ENCODE data around the gene LRRC8D. TPM values are rescaled to one million over a fixed set of nuclear protein-coding genes. Genes with fewer than 3 reads are reported as not detected.
A peak's percentile ranks its signal among the peaks of the same experiment; 100 is the strongest.

Gene LRRC8D
- total and polyA plus RNA-seq, 9 of the 15 experiments (the other 6 are each of a cell fraction or from before 2014, with no cell fraction given), result 3.4 to 53.9 (median 15.9) TPM

DNA sequence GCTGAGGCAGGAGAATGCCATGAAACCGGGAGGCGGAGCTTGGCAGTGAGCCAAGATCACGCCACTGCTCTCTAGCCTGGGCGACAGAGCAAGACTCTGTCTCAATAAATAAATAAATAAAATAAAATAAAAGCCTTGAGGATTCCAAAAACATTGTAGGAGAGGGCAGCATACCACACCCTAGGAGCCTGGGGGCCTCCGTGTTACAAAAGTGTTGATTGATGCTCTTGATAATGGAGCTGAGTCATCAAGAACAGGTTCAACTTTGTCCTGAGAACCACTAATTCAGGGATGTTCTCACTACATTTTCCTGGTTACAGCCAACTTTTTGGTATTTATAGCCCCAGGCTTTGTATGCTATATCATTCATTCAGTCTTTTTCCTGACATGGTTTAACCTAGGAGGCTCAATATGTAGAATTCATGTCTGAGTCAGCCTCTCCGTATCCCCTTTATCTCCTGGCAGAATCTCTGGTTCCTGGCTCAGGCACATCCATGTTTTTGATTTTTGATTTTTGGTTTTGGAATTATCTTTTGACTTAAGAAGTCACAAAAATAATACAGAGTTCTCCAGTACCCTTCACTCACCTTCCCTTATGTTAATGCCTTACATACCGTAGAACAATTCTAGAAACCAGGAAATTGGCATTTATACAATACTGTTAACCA, 69.4 kb downstream of the LRRC8D start (continued):
- TF ChIP-seq, protein P1, sequence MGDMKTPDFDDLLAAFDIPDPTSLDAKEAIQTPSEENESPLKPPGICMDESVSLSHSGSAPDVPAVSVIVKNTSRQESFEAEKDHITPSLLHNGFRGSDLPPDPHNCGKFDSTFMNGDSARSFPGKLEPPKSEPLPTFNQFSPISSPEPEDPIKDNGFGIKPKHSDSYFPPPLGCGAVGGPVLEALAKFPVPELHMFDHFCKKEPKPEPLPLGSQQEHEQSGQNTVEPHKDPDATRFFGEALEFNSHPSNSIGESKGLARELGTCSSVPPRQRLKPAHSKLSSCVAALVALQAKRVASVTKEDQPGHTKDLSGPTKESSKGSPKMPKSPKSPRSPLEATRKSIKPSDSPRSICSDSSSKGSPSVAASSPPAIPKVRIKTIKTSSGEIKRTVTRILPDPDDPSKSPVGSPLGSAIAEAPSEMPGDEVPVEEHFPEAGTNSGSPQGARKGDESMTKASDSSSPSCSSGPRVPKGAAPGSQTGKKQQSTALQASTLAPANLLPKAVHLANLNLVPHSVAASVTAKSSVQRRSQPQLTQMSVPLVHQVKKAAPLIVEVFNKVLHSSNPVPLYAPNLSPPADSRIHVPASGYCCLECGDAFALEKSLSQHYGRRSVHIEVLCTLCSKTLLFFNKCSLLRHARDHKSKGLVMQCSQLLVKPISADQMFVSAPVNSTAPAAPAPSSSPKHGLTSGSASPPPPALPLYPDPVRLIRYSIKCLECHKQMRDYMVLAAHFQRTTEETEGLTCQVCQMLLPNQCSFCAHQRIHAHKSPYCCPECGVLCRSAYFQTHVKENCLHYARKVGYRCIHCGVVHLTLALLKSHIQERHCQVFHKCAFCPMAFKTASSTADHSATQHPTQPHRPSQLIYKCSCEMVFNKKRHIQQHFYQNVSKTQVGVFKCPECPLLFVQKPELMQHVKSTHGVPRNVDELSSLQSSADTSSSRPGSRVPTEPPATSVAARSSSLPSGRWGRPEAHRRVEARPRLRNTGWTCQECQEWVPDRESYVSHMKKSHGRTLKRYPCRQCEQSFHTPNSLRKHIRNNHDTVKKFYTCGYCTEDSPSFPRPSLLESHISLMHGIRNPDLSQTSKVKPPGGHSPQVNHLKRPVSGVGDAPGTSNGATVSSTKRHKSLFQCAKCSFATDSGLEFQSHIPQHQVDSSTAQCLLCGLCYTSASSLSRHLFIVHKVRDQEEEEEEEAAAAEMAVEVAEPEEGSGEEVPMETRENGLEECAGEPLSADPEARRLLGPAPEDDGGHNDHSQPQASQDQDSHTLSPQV (IDR thresholded peaks at IDR 0.05), result peak; percentile 92
- TF ChIP-seq ZNF316 (IDR thresholded peaks at IDR 0.05), result peak; percentile 98
- TF ChIP-seq, protein P2, sequence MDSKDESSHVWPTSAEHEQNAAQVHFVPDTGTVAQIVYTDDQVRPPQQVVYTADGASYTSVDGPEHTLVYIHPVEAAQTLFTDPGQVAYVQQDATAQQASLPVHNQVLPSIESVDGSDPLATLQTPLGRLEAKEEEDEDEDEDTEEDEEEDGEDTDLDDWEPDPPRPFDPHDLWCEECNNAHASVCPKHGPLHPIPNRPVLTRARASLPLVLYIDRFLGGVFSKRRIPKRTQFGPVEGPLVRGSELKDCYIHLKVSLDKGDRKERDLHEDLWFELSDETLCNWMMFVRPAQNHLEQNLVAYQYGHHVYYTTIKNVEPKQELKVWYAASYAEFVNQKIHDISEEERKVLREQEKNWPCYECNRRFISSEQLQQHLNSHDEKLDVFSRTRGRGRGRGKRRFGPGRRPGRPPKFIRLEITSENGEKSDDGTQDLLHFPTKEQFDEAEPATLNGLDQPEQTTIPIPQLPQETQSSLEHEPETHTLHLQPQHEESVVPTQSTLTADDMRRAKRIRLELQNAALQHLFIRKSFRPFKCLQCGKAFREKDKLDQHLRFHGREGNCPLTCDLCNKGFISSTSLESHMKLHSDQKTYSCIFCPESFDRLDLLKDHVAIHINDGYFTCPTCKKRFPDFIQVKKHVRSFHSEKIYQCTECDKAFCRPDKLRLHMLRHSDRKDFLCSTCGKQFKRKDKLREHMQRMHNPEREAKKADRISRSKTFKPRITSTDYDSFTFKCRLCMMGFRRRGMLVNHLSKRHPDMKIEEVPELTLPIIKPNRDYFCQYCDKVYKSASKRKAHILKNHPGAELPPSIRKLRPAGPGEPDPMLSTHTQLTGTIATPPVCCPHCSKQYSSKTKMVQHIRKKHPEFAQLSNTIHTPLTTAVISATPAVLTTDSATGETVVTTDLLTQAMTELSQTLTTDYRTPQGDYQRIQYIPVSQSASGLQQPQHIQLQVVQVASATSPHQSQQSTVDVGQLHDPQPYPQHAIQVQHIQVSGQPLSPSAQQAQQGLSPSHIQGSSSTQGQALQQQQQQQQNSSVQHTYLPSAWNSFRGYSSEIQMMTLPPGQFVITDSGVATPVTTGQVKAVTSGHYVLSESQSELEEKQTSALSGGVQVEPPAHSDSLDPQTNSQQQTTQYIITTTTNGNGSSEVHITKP (IDR thresholded peaks at IDR 0.05; ENCODE audit: partially characterized antibody), result peak; percentile 50
- peak; percentile 37 for TF ChIP-seq FOS (IDR thresholded peaks at IDR 0.05; ENCODE audit: extremely low read depth, insufficient read length)
- TF ChIP-seq ZNF263 (CRISPR knock-in tag; IDR thresholded peaks at IDR 0.05; ENCODE audit: borderline replicate concordance), result no peak
- TF ChIP-seq NFIC (IDR thresholded peaks at IDR 0.05), result peak; percentile 100
- TF ChIP-seq, protein P3, sequence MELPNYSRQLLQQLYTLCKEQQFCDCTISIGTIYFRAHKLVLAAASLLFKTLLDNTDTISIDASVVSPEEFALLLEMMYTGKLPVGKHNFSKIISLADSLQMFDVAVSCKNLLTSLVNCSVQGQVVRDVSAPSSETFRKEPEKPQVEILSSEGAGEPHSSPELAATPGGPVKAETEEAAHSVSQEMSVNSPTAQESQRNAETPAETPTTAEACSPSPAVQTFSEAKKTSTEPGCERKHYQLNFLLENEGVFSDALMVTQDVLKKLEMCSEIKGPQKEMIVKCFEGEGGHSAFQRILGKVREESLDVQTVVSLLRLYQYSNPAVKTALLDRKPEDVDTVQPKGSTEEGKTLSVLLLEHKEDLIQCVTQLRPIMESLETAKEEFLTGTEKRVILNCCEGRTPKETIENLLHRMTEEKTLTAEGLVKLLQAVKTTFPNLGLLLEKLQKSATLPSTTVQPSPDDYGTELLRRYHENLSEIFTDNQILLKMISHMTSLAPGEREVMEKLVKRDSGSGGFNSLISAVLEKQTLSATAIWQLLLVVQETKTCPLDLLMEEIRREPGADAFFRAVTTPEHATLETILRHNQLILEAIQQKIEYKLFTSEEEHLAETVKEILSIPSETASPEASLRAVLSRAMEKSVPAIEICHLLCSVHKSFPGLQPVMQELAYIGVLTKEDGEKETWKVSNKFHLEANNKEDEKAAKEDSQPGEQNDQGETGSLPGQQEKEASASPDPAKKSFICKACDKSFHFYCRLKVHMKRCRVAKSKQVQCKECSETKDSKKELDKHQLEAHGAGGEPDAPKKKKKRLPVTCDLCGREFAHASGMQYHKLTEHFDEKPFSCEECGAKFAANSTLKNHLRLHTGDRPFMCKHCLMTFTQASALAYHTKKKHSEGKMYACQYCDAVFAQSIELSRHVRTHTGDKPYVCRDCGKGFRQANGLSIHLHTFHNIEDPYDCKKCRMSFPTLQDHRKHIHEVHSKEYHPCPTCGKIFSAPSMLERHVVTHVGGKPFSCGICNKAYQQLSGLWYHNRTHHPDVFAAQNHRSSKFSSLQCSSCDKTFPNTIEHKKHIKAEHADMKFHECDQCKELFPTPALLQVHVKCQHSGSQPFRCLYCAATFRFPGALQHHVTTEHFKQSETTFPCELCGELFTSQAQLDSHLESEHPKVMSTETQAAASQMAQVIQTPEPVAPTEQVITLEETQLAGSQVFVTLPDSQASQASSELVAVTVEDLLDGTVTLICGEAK (IDR thresholded peaks at IDR 0.05), result 0 out of 2 replicates have a peak, but pooled peaks have one; percentile 15
- TF ChIP-seq, protein P3 (CRISPR knock-in tag; IDR thresholded peaks at IDR 0.05), result no peak
- TF ChIP-seq SMAD3 (CRISPR knock-in tag; conservative IDR thresholded peaks at IDR 0.05), result no peak
- TF ChIP-seq GATA2 (CRISPR knock-in tag; IDR thresholded peaks at IDR 0.05), result no peak
